ENCODE measurements around the gene RNF114.
"Not testable (repeated sequence)": the region's sequence is repeated elsewhere in the genome, so short reads cannot be mapped to it uniquely, and the experiment has no call there.

The RNF114 gene

GRCh38 chr20:49987015-49987867 lies 51.0 kb downstream of the RNF114 start:
- no peak for DNase-seq

- no peak for DNase-seq
Observed at GRCh38 chr20:49987868-49988690, 51.9 kb downstream of the RNF114 start.

DNA sequence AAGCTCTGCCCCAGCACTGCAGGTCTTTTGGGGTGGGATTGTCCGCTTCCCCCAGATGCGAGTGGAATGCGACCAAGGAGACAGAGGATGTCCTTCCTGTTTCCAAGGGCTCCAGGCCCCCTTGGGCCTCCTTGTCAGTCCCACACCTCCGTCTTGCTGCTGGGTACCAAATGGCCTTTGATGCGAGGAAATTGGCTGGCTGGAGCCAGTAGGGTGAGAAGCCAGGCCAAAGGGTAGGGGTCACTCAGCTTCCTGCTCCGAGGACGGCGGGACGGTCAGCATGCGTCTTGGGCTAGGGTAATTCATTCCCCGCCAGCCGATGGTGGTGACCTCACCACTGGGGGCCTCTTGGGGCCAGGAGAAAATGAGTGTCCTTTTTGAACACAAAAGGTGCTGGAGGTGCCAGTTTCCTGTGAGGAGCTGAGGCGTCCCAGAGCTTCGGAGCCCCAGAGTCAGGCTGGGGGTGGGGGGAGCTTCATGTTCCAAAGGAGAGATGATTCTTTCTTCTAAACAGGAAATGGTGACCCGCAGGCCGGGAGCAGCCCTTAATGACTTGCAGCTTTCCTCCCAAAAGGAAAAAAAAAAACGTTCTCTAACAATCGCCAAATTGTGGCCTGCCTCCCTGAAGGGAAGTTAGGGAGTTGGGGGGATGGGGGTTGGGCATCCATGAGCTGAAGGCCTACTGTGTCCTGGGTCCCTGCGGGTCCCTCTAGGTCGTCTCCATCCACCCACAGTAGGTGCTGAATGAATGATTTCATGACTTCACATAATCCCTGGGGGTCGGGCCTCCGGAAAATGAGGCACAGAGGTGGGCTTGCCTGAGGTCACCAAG lies 53.3 kb downstream of the RNF114 start:
- DNase-seq = no peak

DNA sequence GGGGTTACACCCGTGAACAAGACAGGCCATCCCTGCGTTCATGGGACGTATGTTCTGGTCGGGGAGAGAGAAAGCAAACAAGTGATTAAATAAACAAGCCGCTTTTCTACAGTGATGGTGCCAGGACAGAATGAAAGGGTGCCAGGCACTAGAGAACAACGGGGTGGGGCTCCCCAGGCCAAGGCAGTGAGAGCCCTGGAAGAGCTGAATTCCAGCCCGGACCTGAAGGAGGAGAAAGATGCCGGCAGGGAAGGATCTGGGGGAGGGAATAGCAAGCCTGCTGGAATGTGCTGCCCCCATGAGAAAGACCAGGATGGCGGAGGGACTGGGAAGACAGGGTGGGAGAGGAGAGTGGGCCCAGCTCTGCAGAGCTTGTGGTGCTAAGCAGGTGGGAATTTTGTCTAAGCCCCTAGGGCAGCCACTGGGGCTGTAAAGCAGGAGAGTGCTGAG lies 54.1 kb downstream of the RNF114 start:
- DNase-seq = no peak

DNA sequence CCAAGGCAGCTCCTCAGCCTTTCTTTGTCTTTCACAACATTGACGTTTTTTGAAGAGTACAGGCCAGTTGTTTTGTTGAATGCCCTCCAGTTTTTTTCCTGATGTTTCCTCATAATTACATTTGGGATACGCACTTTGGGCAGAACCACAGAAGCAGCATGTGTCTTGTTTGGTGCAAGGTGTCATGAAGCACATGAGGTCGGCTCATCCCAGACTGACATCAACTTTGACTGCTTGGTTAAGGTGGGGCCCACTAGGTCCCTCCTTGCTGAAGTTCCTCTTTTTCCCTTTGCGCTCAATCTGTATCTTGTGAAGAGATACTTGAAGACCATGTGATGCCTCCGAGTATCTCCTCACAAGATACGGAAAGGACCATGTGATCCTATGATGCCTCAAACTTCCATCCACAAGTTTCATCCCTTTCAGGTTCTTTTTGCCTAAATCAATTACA lies 57.1 kb downstream of the RNF114 start:
- no peak for DNase-seq

DNA sequence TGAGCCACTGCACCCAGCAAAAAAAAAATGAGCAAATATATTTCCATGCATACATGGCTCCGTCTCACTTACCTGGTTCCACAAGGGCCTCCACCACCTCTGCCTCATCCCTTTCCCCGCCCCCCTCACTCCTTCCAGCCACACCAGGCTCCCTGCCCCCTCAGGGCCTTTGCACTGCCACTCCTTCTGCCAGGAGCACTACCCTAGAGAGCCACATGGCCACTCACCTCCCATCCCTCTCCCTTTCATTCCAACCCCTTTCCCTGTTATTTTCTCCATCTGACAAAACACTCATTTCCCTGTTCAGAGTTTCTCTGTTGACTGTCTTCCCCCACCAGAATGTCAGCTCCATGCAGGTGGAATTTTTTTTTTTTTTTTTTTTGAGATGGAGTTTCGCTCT lies 59.4 kb downstream of the RNF114 start:
- DNase-seq = no peak

DNA sequence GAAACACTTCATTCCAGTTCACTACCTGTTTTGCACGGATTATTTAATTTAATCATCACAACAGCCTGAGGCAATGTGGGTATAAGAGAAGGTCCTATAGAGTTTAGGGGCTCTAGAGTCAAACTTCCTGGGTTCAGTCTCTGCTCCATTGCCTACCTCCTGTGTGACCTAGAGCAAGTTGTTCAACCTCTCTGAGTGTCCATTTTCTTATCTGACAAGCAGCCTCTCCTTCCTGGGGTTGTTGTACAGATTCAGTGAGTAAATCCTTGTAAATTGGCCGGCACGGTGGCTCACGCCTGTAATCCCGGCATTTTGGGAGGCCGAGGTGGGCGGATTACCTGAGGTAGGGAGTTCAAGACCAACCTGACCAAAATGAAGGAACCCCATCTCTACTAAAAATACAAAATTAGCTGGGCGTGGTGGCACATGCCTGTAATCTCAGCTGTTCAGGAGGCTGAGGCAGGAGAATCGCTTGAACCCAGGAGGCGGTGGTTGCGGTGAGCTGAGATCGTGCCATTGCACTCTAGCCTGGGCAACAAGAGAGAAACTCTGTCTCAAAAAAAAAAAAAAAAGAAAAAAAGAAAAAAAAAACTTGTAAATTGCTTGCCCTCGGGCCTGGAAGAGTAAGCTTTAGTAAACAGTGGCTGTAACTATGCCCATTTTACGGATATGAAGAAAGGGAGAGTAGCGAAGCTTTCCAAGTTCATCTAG lies 62.4 kb downstream of the RNF114 start:
- DNase-seq = not testable (repeated sequence)

DNA sequence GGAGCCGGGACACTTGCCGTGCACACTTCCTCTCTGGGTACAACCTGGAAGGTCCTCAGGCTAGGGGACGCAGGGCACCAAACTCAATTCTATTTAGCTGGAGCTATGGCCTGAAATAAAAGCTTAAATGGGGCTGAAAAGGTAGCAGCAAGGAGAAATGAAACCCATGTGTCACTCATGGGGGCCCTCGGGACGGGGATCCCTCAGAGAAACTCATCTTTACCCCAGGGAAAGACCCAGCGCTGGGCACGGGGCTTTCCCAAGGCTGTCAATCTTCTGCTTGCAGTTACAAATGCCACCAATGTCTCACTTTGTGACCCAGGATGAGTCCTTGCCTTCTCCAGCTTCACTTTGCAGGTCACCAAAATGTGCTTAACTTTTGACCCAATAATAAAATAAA lies 63.1 kb downstream of the RNF114 start:
- no peak for DNase-seq

- not testable (repeated sequence) for DNase-seq
Observed at GRCh38 chr20:50000548-50001222, 64.5 kb downstream of the RNF114 start.

DNA sequence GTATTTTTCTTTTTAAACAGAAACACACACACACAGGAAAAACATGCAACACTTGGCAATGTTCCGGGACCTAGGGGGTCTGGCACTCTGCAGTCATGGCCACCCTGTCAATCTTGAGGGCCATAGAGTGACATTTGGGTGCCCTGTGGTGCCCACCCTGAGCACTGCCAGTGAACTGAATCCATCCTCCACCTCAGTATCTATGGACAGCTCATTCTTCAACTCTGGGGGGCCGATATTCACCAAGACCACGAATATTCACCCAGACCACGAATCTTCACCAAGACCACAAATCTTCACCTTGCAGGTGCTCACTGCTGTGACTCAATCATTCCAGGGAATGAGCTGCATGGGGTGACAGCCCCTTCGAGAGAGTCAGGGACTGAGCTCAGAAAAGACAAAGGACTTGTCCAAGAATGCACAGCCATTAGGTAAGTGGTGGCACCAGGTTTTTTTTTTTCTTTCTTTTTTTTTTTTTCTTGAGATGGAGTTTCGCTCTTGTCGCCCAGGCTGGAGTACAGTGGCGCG lies 65.7 kb downstream of the RNF114 start:
- no peak for DNase-seq

DNA sequence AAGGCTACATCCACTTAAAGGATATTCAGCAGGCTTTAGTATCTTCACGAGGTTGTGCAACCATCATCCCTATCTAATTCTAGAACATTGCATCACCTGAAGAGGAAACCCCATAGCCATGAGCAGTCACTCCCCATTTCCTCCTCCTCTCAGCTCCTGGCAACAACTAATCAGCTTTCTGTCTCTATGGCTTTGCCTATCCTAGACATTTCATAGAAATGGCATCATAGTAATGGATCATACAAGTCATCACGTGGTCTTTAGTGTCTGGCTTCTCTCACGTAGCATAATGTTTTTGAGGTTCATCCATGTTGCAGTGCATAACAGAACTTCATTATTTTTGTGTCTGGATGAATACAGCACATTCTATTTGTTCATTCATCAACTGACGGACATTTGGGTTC lies 67.1 kb downstream of the RNF114 start:
- DNase-seq = no peak

Measured in NCI-H510A (cell line).